GM12891 (cell line): ENCODE data around the gene ETNK1.

ENCODE experiments used
- POLR2A ChIP-seq: IDR thresholded peaks from 2 replicates; pipeline ENCODE4 v1.6.1; 2011; ENCODE audit warnings: low read depth, low read length, control low read depth
- POLR2AphosphoS5 ChIP-seq: IDR thresholded peaks from 2 replicates; pipeline ENCODE4 v1.6.1; 2011; ENCODE audit warnings: low read depth, low read length, control low read depth
- TAF1 ChIP-seq: IDR thresholded peaks from 2 replicates; pipeline ENCODE4 v1.6.1; 2011; ENCODE audit warnings: low read depth, low read length, control low read depth

DNA sequence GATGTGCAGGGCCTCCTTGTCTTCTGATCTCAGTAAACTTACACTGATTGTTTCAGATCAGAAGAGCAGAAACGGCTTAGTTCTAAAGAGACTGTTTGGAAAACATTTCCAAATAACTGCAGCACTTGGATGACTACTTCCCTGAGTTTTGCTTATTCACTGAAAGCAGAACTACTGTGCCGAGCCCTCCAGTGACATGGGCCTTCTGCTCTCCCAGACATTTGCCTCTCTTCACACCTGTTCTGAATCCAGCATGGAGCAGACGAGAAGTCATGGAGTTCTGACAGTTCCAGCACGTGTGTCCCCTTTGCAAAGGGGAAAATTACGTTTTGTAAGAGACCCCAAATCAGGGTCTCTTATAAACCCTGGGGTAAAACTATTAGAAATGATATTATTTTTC lies 31.4 kb downstream of the ETNK1 start:
- no peak for TF ChIP-seq TAF1
- no peak for TF ChIP-seq POLR2A
- no peak for TF ChIP-seq POLR2AphosphoS5
